Measurements from ENCODE around the gene SEMA5B. TPM values are rescaled to one million over a fixed set of nuclear protein-coding genes. Genes with fewer than 3 reads are reported as not detected.

Gene SEMA5B
- total and polyA plus RNA-seq, 2 of the 4 experiments (the other 2 are of a cell fraction) = not detected

GRCh38 chr3:122966045-122966444 is 61.5 kb downstream of the SEMA5B start:
- Histone ChIP-seq H3K27ac (ENCODE audit: insufficient read depth, low read length) (no peak overlapping the region), H2BK5ac (ENCODE audit: low read depth, low read length, poor library complexity, severe bottlenecking) (no peak overlapping the region), H2BK120ac (ENCODE audit: low read depth, low read length) (no peak overlapping the region), H3K4me3 (ENCODE audit: insufficient read depth, low read depth, low read length) (no peak overlapping the region), H2BK20ac (ENCODE audit: low read depth, low read length) (no peak overlapping the region), H2AK5ac (ENCODE audit: low read depth, low read length) (no peak overlapping the region), H3K4me1 (ENCODE audit: control insufficient read depth, insufficient read depth, low read length) (peaks cover 3% of the 10 kb centered on the region; the same call in 1 of the 2 replicates), H3K9me3 (ENCODE audit: control insufficient read depth, insufficient read depth, low read length) (no peaks in the 10 kb centered on the region), H2AFZ (replicated peaks; ENCODE audit: low read length, poor library complexity) (no peak overlapping the region), H4K5ac (ENCODE audit: low read depth, low read length) (no peak overlapping the region), H3K9me1 (ENCODE audit: insufficient read depth, low read length) (no peaks in the 10 kb centered on the region), H3K27me3 (ENCODE audit: control insufficient read depth, insufficient read depth, low read length) (peaks cover 82% of the 10 kb centered on the region), H3K4me2 (ENCODE audit: low read depth, low read length) (no peak overlapping the region), H3K79me1 (ENCODE audit: low read depth in 1 of 2, low read length in 2 of 2) (no peaks in the 10 kb centered on the region), H3K56ac (ENCODE audit: extremely low read depth, insufficient read depth, low read length) (no peak overlapping the region), H4K91ac (ENCODE audit: insufficient read depth, low read depth, low read length) (no peak overlapping the region), H3K9ac (ENCODE audit: low read depth, low read length) (no peak overlapping the region), H2BK15ac (ENCODE audit: low read depth, low read length) (no peak overlapping the region), H3K14ac (replicated peaks; ENCODE audit: low read depth, low read length) (no peak overlapping the region), H4K20me1 (ENCODE audit: insufficient read depth, low read length) (no peaks in the 10 kb centered on the region), H3K18ac (ENCODE audit: low read depth, low read length) (no peak overlapping the region), H2AK9ac (replicated peaks; ENCODE audit: low read depth, low read length, poor library complexity) (no peak overlapping the region), H3K36me3 (ENCODE audit: control insufficient read depth, insufficient read depth, low read length) (no peaks in the 10 kb centered on the region), H4K8ac (ENCODE audit: low read depth in 2 of 2, low read length in 2 of 2) (no peak overlapping the region), H3K23ac (ENCODE audit: low read depth, low read length) (no peak overlapping the region), H3K4ac (ENCODE audit: low read depth, low read length) (no peak overlapping the region)
- in situ Hi-C loops (cut with MboI; ENCODE audit: low sequenced_read_pairs) = no loop called here
- no peak for DNase-seq
- TF ChIP-seq FOS (IDR thresholded peaks at IDR 0.05; ENCODE audit: low read depth, low read length) (no peak), MXI1 (IDR thresholded peaks at IDR 0.05; ENCODE audit: borderline replicate concordance, low read depth, low read length) (no peak), POLR2A (IDR thresholded peaks at IDR 0.05; ENCODE audit: low read depth, low read length) (no peak), MAFK (IDR thresholded peaks at IDR 0.05; ENCODE audit: low read depth, low read length) (no peak), USF2 (IDR thresholded peaks at IDR 0.05; ENCODE audit: low read depth, low read length) (no peak), NFE2L2 (IDR thresholded peaks at IDR 0.05; ENCODE audit: low read depth, low read length) (no peak), MAZ (IDR thresholded peaks at IDR 0.05; ENCODE audit: borderline replicate concordance, low read depth, low read length) (no peak), RFX5 (IDR thresholded peaks at IDR 0.05; ENCODE audit: low read depth, low read length) (no peak), SMC3 (IDR thresholded peaks at IDR 0.05; ENCODE audit: low read depth, low read length) (no peak), RCOR1 (IDR thresholded peaks at IDR 0.05; ENCODE audit: insufficient replicate concordance, low read length) (no peak), RAD21 (IDR thresholded peaks at IDR 0.05; ENCODE audit: low read length) (no peak), ELK1 (IDR thresholded peaks at IDR 0.05; ENCODE audit: borderline replicate concordance, low read depth, low read length) (no peak), CEBPB (IDR thresholded peaks at IDR 0.05; ENCODE audit: low read depth, low read length) (no peak)
- ATAC-seq (ENCODE audit: low read depth) = no peak
- intact Hi-C loops (cut with micrococcal nuclease) = no loop called here
- dilution Hi-C loops (cut with HindIII; ENCODE audit: low sequenced_read_pairs, unreplicated experiment) = no loop called here
- POLR2A ChIA-PET (ENCODE audit: unreplicated experiment) = no interaction called here
- CTCF ChIA-PET = no interaction called here
- no TSS peak for BruUV-seq (replicated peaks)

Measured in IMR-90 (cell line).